NCI-H187 (cell line): ENCODE results near the gene ADIPOR2.
"Not testable (repeated sequence)": the region's sequence is repeated elsewhere in the genome, so short reads cannot be mapped to it uniquely, and the experiment has no call there.

ENCODE experiments used
- DNase-seq, 2 experiments: peaks; one replicate each; lab custom pipeline; 2025; lab: John Stamatoyannopoulos, UW

Gene ADIPOR2

GRCh38 chr12:1665366-1665765 is 25.5 kb upstream of the ADIPOR2 start:
- no peak for DNase-seq

- DNase-seq, result no peak
Measured at GRCh38 chr12:1666215-1666614, 24.7 kb upstream of the ADIPOR2 start.

- DNase-seq, result no peak
Measured at GRCh38 chr12:1666685-1667162, 24.1 kb upstream of the ADIPOR2 start.

- no peak for DNase-seq
Measured at GRCh38 chr12:1668833-1669543, 21.9 kb upstream of the ADIPOR2 start.

GRCh38 chr12:1670358-1671268 is 20.3 kb upstream of the ADIPOR2 start:
- no peak for DNase-seq

- no peak for DNase-seq
Measured at GRCh38 chr12:1676043-1676442, 14.8 kb upstream of the ADIPOR2 start.

- no peak for DNase-seq
Measured at GRCh38 chr12:1680804-1681492, 9.9 kb upstream of the ADIPOR2 start.

GRCh38 chr12:1681493-1681807 is 9.4 kb upstream of the ADIPOR2 start:
- no peak for DNase-seq

- no peak for DNase-seq
Measured at GRCh38 chr12:1688086-1688710, 2.7 kb upstream of the ADIPOR2 start.

- DNase-seq, result no peak
Measured at GRCh38 chr12:1691123-1692007, 495 bp downstream of the ADIPOR2 start.

- no peak for DNase-seq
Measured at GRCh38 chr12:1692226-1692625, 1.4 kb downstream of the ADIPOR2 start.

GRCh38 chr12:1692895-1693610 is 2.2 kb downstream of the ADIPOR2 start:
- no peak for DNase-seq

GRCh38 chr12:1695097-1695496 is 4.2 kb downstream of the ADIPOR2 start:
- not testable (repeated sequence) for DNase-seq

- no peak for DNase-seq
Measured at GRCh38 chr12:1695886-1696670, 5.2 kb downstream of the ADIPOR2 start.

- DNase-seq, result no peak
Measured at GRCh38 chr12:1696800-1697199, 5.9 kb downstream of the ADIPOR2 start.

GRCh38 chr12:1697271-1697670 is 6.4 kb downstream of the ADIPOR2 start:
- DNase-seq, result no peak

- DNase-seq, result no peak
Measured at GRCh38 chr12:1698720-1699119, 7.8 kb downstream of the ADIPOR2 start.

GRCh38 chr12:1702713-1703112 is 11.8 kb downstream of the ADIPOR2 start:
- no peak for DNase-seq
